ENCODE results near the gene LCA5L.

DNA sequence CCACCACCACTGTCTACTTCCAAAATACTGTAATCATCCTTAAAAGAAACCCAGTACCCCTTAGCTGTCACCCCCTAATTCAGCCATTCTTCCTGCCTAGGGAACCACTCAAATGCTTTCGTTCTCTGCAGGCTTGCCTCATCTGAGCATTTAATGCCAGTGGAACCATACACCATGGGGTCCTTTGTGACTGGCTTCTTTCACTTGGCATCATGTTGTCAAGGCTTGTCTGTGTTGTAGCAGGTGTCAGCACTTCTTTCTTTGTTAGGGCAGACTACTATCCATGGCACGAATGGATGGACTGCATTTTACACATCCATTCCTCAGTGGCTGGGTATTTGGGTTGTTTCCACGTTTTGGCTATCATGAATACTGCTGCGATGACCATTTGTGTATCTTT, 34.7 kb upstream of the LCA5L start:
- TF ChIP-seq, protein P1, sequence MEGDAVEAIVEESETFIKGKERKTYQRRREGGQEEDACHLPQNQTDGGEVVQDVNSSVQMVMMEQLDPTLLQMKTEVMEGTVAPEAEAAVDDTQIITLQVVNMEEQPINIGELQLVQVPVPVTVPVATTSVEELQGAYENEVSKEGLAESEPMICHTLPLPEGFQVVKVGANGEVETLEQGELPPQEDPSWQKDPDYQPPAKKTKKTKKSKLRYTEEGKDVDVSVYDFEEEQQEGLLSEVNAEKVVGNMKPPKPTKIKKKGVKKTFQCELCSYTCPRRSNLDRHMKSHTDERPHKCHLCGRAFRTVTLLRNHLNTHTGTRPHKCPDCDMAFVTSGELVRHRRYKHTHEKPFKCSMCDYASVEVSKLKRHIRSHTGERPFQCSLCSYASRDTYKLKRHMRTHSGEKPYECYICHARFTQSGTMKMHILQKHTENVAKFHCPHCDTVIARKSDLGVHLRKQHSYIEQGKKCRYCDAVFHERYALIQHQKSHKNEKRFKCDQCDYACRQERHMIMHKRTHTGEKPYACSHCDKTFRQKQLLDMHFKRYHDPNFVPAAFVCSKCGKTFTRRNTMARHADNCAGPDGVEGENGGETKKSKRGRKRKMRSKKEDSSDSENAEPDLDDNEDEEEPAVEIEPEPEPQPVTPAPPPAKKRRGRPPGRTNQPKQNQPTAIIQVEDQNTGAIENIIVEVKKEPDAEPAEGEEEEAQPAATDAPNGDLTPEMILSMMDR (CRISPR knock-in tag; IDR thresholded peaks at IDR 0.05): no peak
- TF ChIP-seq MYC (CRISPR knock-in tag; IDR thresholded peaks at IDR 0.05; ENCODE audit: borderline replicate concordance) (no peak), POLR2A (IDR thresholded peaks at IDR 0.05; ENCODE audit: insufficient read depth in 1 of 2, low read depth in 2 of 2, low read length in 2 of 2) (no peak), LBX2 (CRISPR knock-in tag; IDR thresholded peaks at IDR 0.05; ENCODE audit: borderline replicate concordance) (no peak)
